Activated naive CD8-positive, alpha-beta T cell treated with anti-CD3 and anti-CD28 coated beads, Interleukin-2, amount 50 U/mL, for 24 hours (primary cell): ENCODE data around the gene IQCB1.
"Not testable (repeated sequence)": the region's sequence is repeated elsewhere in the genome, so short reads cannot be mapped to it uniquely, and the experiment has no call there.

ENCODE experiments used
- ATAC-seq: fragments of 150-1000 bp; cut with Tn5 transposase; one replicate; pipeline ENCODE4 v1.10.0; 2021
- DNase-seq: peaks from one replicate; pipeline ENCODE4 v3.0.0; 2021
- H3K27ac Mint-ChIP-seq: one replicate; pipeline ENCODE4 v1.8.0; 2021; ENCODE audit warnings: mild to moderate bottlenecking, mixed read lengths
- H3K27me3 Mint-ChIP-seq: one replicate; pipeline ENCODE4 v1.8.0; 2021; ENCODE audit warnings: mixed read lengths
- H3K36me3 Mint-ChIP-seq: one replicate; pipeline ENCODE4 v1.8.0; 2021; ENCODE audit warnings: low read depth, mixed read lengths
- H3K4me1 Mint-ChIP-seq: one replicate; pipeline ENCODE4 v1.8.0; 2021; ENCODE audit warnings: mixed read lengths
- H3K4me3 Mint-ChIP-seq: one replicate; pipeline ENCODE4 v1.8.0; 2021; ENCODE audit warnings: mild to moderate bottlenecking, moderate library complexity, mixed read lengths
- H3K9me3 Mint-ChIP-seq: one replicate; pipeline ENCODE4 v1.8.0; 2021; ENCODE audit warnings: mixed read lengths

The IQCB1 gene

GRCh38 chr3:121835465-121835801 lies 573 bp upstream of the IQCB1 start:
- DNase-seq (no peak), ATAC-seq (peak; percentile 6)
- Mint-ChIP-seq H3K36me3 (peaks cover 38% of the 10 kb centered on the region), H3K27me3 (no peaks in the 10 kb centered on the region), H3K9me3 (no peaks in the 10 kb centered on the region), H3K4me1 (peaks cover 48% of the 10 kb centered on the region), H3K27ac (peak overlapping the region; percentile 89), H3K4me3 (peak overlapping the region; percentile 92)

GRCh38 chr3:121834157-121834670 lies 646 bp downstream of the IQCB1 start:
- H3K36me3 Mint-ChIP-seq: peaks cover 39% of the 10 kb centered on the region
- peaks cover 50% of the 10 kb centered on the region for H3K4me1 Mint-ChIP-seq

GRCh38 chr3:121822973-121823372 lies 11.9 kb downstream of the IQCB1 start:
- Mint-ChIP-seq H3K4me3 (no peak overlapping the region), H3K27ac (no peak overlapping the region), H3K27me3 (no peaks in the 10 kb centered on the region), H3K9me3 (peaks cover 22% of the 10 kb centered on the region), H3K4me1 (peaks cover 23% of the 10 kb centered on the region), H3K36me3 (peaks cover 84% of the 10 kb centered on the region)
- no peak for DNase-seq
- ATAC-seq: no peak

More at GRCh38 chr3:121834157-121834670, 646 bp downstream of the IQCB1 start:
- H3K9me3 Mint-ChIP-seq: no peaks in the 10 kb centered on the region
- no peaks in the 10 kb centered on the region for H3K27me3 Mint-ChIP-seq
- DNase-seq: no peak
- peak overlapping the region; percentile 92 for H3K4me3 Mint-ChIP-seq
- ATAC-seq: no peak
- peak overlapping the region; percentile 89 for H3K27ac Mint-ChIP-seq

- Mint-ChIP-seq H3K27me3 (no peaks in the 10 kb centered on the region), H3K36me3 (peaks cover 84% of the 10 kb centered on the region), H3K9me3 (peaks cover 22% of the 10 kb centered on the region), H3K4me1 (peaks cover 23% of the 10 kb centered on the region), H3K4me3 (no peak overlapping the region), H3K27ac (no peak overlapping the region)
- DNase-seq: no peak
- no peak for ATAC-seq
Measured at GRCh38 chr3:121821421-121822199, 13.2 kb downstream of the IQCB1 start.

- ATAC-seq (no peak), DNase-seq (no peak)
- Mint-ChIP-seq H3K27me3 (no peaks in the 10 kb centered on the region), H3K4me3 (no peak overlapping the region), H3K27ac (no peak overlapping the region), H3K4me1 (peaks cover 30% of the 10 kb centered on the region), H3K9me3 (peaks cover 14% of the 10 kb centered on the region), H3K36me3 (peaks cover 84% of the 10 kb centered on the region)
Measured at GRCh38 chr3:121819236-121819635, 15.6 kb downstream of the IQCB1 start.

GRCh38 chr3:121818578-121818977 lies 16.3 kb downstream of the IQCB1 start:
- Mint-ChIP-seq H3K4me1 (peaks cover 36% of the 10 kb centered on the region), H3K9me3 (peaks cover 9% of the 10 kb centered on the region), H3K27ac (no peak overlapping the region), H3K27me3 (no peaks in the 10 kb centered on the region), H3K4me3 (no peak overlapping the region), H3K36me3 (peaks cover 85% of the 10 kb centered on the region)
- DNase-seq: no peak
- no peak for ATAC-seq

- Mint-ChIP-seq H3K4me3 (no peak overlapping the region), H3K27me3 (no peaks in the 10 kb centered on the region), H3K9me3 (peaks cover 3% of the 10 kb centered on the region), H3K4me1 (peaks cover 36% of the 10 kb centered on the region), H3K27ac (no peak overlapping the region), H3K36me3 (peaks cover 80% of the 10 kb centered on the region)
- ATAC-seq (no peak), DNase-seq (no peak)
Measured at GRCh38 chr3:121817753-121818152, 17.1 kb downstream of the IQCB1 start.

GRCh38 chr3:121809249-121809648 lies 25.6 kb downstream of the IQCB1 start:
- Mint-ChIP-seq H3K4me1 (peaks cover 19% of the 10 kb centered on the region), H3K4me3 (no peak overlapping the region), H3K9me3 (no peaks in the 10 kb centered on the region), H3K36me3 (peaks cover 60% of the 10 kb centered on the region), H3K27ac (peak overlapping the region; percentile 30), H3K27me3 (no peaks in the 10 kb centered on the region)
- DNase-seq (no peak), ATAC-seq (peak; percentile 43)

GRCh38 chr3:121803771-121804320 lies 31.0 kb downstream of the IQCB1 start:
- Mint-ChIP-seq H3K9me3 (no peaks in the 10 kb centered on the region), H3K4me3 (no peak overlapping the region), H3K27ac (no peak overlapping the region), H3K36me3 (peaks cover 69% of the 10 kb centered on the region), H3K4me1 (peaks cover 19% of the 10 kb centered on the region), H3K27me3 (no peaks in the 10 kb centered on the region)
- ATAC-seq: no peak
- DNase-seq: no peak

GRCh38 chr3:121800906-121801305 lies 34.0 kb downstream of the IQCB1 start:
- H3K36me3 Mint-ChIP-seq: peaks cover 64% of the 10 kb centered on the region
- DNase-seq: no peak
- H3K9me3 Mint-ChIP-seq: no peaks in the 10 kb centered on the region
- no peaks in the 10 kb centered on the region for H3K27me3 Mint-ChIP-seq
- peaks cover 18% of the 10 kb centered on the region for H3K4me1 Mint-ChIP-seq
- H3K27ac Mint-ChIP-seq: peak overlapping the region; percentile 1
- H3K4me3 Mint-ChIP-seq: no peak overlapping the region
- no peak for ATAC-seq

- Mint-ChIP-seq H3K9me3 (no peaks in the 10 kb centered on the region), H3K27me3 (no peaks in the 10 kb centered on the region), H3K4me1 (peaks cover 9% of the 10 kb centered on the region), H3K4me3 (no peak overlapping the region), H3K27ac (peak overlapping the region; percentile 1), H3K36me3 (peaks cover 53% of the 10 kb centered on the region)
- no peak for DNase-seq
- ATAC-seq: no peak
Measured at GRCh38 chr3:121796970-121797369, 37.9 kb downstream of the IQCB1 start.

- no peak overlapping the region for H3K27ac Mint-ChIP-seq
Measured at GRCh38 chr3:121794264-121794983, 40.4 kb downstream of the IQCB1 start.

GRCh38 chr3:121793078-121793477 lies 41.8 kb downstream of the IQCB1 start:
- Mint-ChIP-seq H3K4me1 (peaks cover 5% of the 10 kb centered on the region), H3K27me3 (no peaks in the 10 kb centered on the region), H3K9me3 (no peaks in the 10 kb centered on the region), H3K27ac (peak overlapping the region; percentile 49), H3K36me3 (peaks cover 62% of the 10 kb centered on the region), H3K4me3 (no peak overlapping the region)
- DNase-seq (no peak), ATAC-seq (no peak)

More at GRCh38 chr3:121794264-121794983, 40.4 kb downstream of the IQCB1 start:
- peaks cover 5% of the 10 kb centered on the region for H3K4me1 Mint-ChIP-seq
- peaks cover 54% of the 10 kb centered on the region for H3K36me3 Mint-ChIP-seq
- DNase-seq (no peak), ATAC-seq (no peak)
- no peaks in the 10 kb centered on the region for H3K9me3 Mint-ChIP-seq
- H3K4me3 Mint-ChIP-seq: no peak overlapping the region
- H3K27me3 Mint-ChIP-seq: no peaks in the 10 kb centered on the region

- no peak for DNase-seq
- H3K36me3 Mint-ChIP-seq: peaks cover 67% of the 10 kb centered on the region
- no peak overlapping the region for H3K27ac Mint-ChIP-seq
- no peaks in the 10 kb centered on the region for H3K27me3 Mint-ChIP-seq
- no peak overlapping the region for H3K4me3 Mint-ChIP-seq
- H3K4me1 Mint-ChIP-seq: no peaks in the 10 kb centered on the region
- no peaks in the 10 kb centered on the region for H3K9me3 Mint-ChIP-seq
- ATAC-seq: no peak
Measured at GRCh38 chr3:121786485-121786884, 48.4 kb downstream of the IQCB1 start.

- not testable (repeated sequence) for H3K27me3 Mint-ChIP-seq, H3K4me1 Mint-ChIP-seq, H3K9me3 Mint-ChIP-seq, H3K27ac Mint-ChIP-seq, H3K4me3 Mint-ChIP-seq, DNase-seq, ATAC-seq
- peaks cover 75% of the 10 kb centered on the region for H3K36me3 Mint-ChIP-seq
Measured at GRCh38 chr3:121782784-121783183, 52.1 kb downstream of the IQCB1 start.
